Tibial nerve (tissue), 3 donors: ENCODE data around the gene SLC30A7.

ENCODE experiments used
- POLR2A ChIP-seq, 2 donors: fragments of 450-650 bp; IDR thresholded peaks; one replicate each; pipeline ENCODE4 v1.6.1; 2017; ENCODE audit warnings: antibody characterized with exemption in 2 of 2, mild to moderate bottlenecking in 2 of 2, moderate library complexity in 2 of 2
- TF ChIP-seq, protein P1 (sequence below), 5 experiments: fragments of 200-600 bp in 3 of 5; fragments of 450-650 bp in 2 of 5; sonication (generic) in 3 of 5; IDR thresholded peaks; one replicate each; pipeline ENCODE4 v1.5.1; 2016 to 2019; ENCODE audit warnings: antibody characterized with exemption in 5 of 5, mild to moderate bottlenecking in 3 of 5, moderate library complexity in 2 of 5

DNA sequence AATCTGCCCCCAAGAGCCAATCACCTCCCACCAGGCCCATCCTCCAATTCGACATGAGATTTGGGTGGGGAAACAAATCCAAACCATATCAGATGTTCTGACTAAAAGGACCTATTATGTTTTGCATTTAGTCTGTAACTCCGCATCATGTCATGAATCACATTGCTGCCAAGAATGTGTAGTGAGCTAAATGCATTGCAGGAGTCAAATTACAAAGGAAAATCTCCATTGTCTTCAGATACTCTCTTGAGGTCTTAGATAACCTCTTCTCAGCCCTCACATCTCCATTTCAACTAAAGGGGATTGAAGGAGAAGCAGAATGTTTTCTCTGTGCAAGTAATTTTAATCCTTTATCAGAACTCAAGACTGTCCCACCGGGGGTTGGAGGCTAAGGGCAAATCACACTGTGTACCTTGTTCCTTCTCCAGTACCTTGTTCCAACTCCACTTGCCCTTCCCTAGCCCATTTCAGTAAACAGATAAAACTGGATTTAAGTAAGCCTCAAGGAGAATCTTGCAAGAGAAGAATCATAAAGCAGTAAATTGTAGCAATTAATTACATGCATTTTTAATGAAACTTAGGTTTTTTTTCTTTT, 35.4 kb upstream of the SLC30A7 start:
- TF ChIP-seq POLR2A (IDR thresholded peaks at IDR 0.05) = no peak
- TF ChIP-seq, protein P1, sequence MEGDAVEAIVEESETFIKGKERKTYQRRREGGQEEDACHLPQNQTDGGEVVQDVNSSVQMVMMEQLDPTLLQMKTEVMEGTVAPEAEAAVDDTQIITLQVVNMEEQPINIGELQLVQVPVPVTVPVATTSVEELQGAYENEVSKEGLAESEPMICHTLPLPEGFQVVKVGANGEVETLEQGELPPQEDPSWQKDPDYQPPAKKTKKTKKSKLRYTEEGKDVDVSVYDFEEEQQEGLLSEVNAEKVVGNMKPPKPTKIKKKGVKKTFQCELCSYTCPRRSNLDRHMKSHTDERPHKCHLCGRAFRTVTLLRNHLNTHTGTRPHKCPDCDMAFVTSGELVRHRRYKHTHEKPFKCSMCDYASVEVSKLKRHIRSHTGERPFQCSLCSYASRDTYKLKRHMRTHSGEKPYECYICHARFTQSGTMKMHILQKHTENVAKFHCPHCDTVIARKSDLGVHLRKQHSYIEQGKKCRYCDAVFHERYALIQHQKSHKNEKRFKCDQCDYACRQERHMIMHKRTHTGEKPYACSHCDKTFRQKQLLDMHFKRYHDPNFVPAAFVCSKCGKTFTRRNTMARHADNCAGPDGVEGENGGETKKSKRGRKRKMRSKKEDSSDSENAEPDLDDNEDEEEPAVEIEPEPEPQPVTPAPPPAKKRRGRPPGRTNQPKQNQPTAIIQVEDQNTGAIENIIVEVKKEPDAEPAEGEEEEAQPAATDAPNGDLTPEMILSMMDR (IDR thresholded peaks at IDR 0.05) = no peak
